ENCODE data around the gene TARM1. TPM values are rescaled to one million over a fixed set of nuclear protein-coding genes. Genes with fewer than 3 reads are reported as not detected.

The TARM1 gene
- total RNA-seq, 2 donors from 2014 or later, result 1.6 TPM; not detected in 1

Small RNA genes lying within 50 kb of the gene (small RNA-seq; reads per million reads assigned to genes)
- gene AC012314.20, result 0 reads per million in 2 donors

Other genes with a start within 250 kb of the TARM1 start
- gene MYADM, start 213.5 kb downstream of the TARM1 start, total RNA-seq, result 10 to 100 TPM; 56.4 to 96.3 TPM
- gene PRKCG, start 199.2 kb downstream of the TARM1 start, total RNA-seq, result under 1 TPM in 1 of 2 donors, not detected in 1; 0.97 TPM
- gene CACNG7, start 172.1 kb downstream of the TARM1 start, total RNA-seq, result not detected
- under 1 TPM in 1 of 2 donors, not detected in 1; 0.51 TPM for gene CACNG8, start 118.4 kb downstream of the TARM1 start, total RNA-seq
- 1 to 10 TPM in 1 of 2 donors, not detected in 1; 2.3 TPM for gene CACNG6, start 89.7 kb downstream of the TARM1 start, total RNA-seq
- gene VSTM1, start 17.5 kb downstream of the TARM1 start, total RNA-seq, result 1 to 10 TPM in 1 of 2 donors, not detected in 1; 1.6 TPM
- gene OSCAR, start 19.4 kb upstream of the TARM1 start, total RNA-seq, result 1 to 10 TPM in 1 of 2 donors, under 1 TPM in 1; 0.23 to 1.6 TPM
- 10 to 100 TPM; 39.4 to 48.5 TPM for gene NDUFA3, start 21.5 kb upstream of the TARM1 start, total RNA-seq
- gene TFPT, start 34.3 kb upstream of the TARM1 start, total RNA-seq, result 10 to 100 TPM; 30.7 to 52.0 TPM
- gene PRPF31, start 34.4 kb upstream of the TARM1 start, total RNA-seq, result 10 to 100 TPM; 50.7 to 71.6 TPM
- 10 to 100 TPM; 22.8 to 54.4 TPM for gene CNOT3, start 56.4 kb upstream of the TARM1 start, total RNA-seq
- 10 to 100 TPM in 1 of 2 donors, 1 to 10 TPM in 1; 7.6 to 14.7 TPM for gene LENG1, start 78.4 kb upstream of the TARM1 start, total RNA-seq
- 10 to 100 TPM; 40.2 to 88.6 TPM for gene TMC4, start 91.8 kb upstream of the TARM1 start, total RNA-seq
- gene MBOAT7, start 108.2 kb upstream of the TARM1 start, total RNA-seq, result 100 to 1,000 TPM in 1 of 2 donors, 10 to 100 TPM in 1; 91.7 to 430 TPM
- gene TSEN34, start 109.9 kb upstream of the TARM1 start, total RNA-seq, result 100 to 1,000 TPM; 122 to 163 TPM
- gene RPS9, start 119.5 kb upstream of the TARM1 start, total RNA-seq, result 1,000 to 10,000 TPM; 1,667 to 3,369 TPM
- 1 to 10 TPM in 1 of 2 donors, under 1 TPM in 1; 0.73 to 5.9 TPM for gene LILRB3, start 141.6 kb upstream of the TARM1 start, total RNA-seq
- gene LILRA6, start 161.4 kb upstream of the TARM1 start, total RNA-seq, result under 1 TPM in 1 of 2 donors, not detected in 1; 0.23 TPM
- gene LILRB5, start 175.9 kb upstream of the TARM1 start, total RNA-seq, result 1 to 10 TPM in 1 of 2 donors, not detected in 1; 1.5 TPM
- gene LILRB2, start 199.7 kb upstream of the TARM1 start, total RNA-seq, result 1 to 10 TPM in 1 of 2 donors, under 1 TPM in 1; 0.09 to 1.4 TPM
- 1 to 10 TPM in 1 of 2 donors, not detected in 1; 1.2 TPM for gene LILRA5, start 231.8 kb upstream of the TARM1 start, total RNA-seq

All from prostate gland (tissue), 2 donors.